HG02885 (cell line): ENCODE results near the gene HIRIP3.

Experiments
- ATAC-seq: cut with Tn5 transposase; IDR thresholded peaks from one replicate; pipeline ENCODE4 v1.9.1; 2021; ENCODE audit warnings: mild to moderate bottlenecking; ENCODE audit not compliant: unreplicated experiment, poor library complexity

Gene HIRIP3

DNA sequence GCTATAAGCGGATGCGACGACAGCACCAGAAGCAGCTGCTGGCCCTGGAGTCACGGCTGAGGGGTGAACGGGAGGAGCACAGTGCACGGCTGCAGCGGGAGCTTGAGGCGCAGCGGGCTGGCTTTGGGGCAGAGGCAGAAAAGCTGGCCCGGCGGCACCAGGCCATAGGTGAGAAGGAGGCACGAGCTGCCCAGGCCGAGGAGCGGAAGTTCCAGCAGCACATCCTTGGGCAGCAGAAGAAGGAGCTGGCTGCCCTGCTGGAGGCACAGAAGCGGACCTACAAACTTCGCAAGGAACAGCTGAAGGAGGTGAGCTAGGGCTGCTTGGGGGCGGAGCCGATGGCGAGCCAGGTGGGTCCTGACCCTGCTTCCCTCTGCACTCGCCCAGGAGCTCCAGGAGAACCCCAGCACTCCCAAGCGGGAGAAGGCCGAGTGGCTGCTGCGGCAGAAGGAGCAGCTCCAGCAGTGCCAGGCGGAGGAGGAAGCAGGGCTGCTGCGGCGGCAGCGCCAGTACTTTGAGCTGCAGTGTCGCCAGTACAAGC is 10.1 kb downstream of the HIRIP3 start:
- no peak for ATAC-seq

DNA sequence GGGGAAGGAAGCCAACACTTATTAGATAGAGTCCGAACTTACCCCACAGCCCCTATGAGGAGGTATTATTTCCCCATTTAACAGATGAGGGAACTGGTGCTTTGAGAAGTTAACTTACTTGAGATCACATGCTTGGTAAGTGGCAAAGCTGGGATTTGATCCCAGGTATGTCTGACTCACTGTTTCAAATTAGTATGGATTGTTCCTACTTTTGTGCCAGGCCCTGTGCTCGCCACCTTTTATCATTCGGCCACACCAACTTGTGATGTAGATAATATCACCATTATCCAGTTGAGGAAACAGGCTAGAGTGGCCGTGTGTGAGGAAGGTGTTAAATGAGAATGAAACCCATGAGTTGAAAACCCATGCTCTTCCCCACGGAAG is 10.7 kb downstream of the HIRIP3 start:
- ATAC-seq = no peak

DNA sequence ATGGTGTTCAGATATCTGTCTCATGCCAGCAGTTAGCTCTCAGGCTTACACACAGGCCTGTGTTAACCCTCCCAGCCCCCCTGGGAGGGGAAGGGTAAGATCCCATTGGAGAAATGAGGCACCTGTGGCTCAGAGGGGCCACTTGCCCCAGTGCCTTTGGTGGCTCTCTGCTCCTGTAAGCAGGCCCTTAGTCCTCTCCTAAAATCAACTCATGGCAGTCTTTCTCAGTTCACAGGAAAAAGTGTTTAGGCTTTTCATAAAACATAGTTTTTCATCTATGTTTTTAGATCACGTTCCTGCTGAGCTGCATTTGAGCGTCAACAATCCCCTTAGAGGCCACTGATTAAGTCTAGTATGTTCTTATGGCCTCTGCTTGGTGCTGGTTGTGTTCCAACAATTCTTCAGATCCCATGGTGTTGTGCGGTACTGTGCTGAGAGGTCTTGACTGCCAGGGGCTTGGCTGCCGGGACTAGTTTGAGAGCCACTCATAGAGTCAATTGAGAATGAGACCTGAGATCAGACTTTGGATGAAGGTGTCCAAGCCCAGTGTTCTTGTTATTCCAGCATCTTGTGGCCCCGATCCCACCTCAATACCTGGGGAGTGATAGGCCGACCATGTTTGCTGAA is 11.2 kb downstream of the HIRIP3 start:
- no peak for ATAC-seq

DNA sequence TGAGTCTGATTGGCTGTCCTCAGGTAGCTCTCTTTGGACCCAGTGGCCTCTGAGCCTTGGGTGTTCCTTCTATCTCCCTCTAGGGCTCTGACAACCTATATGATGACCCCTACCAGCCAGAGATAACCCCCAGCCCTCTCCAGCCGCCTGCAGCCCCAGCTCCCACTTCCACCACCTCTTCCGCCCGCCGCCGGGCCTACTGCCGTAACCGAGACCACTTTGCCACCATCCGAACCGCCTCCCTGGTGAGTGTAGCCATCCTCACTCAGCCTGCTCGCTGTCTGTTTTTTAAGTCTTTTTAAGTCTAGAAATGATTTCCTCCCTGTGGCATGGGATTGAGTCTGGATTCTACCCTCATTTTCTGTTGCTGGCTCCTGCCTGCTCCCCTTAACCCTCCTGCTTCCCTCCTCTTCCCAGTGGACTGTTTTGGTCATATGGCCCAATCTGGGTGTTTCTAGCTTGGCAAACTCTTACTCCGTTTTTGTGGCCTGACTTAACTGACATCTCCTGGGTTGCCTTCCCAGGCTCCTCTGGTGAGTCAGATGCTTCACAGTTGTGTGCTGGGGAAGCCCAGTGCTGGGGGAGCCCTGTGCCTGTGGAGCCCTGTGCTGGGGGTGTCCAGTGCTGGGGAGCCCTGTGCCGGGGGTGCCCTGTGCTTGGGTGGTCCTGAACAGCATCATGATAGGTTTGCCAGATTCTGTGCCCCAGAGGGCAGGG is 11.8 kb downstream of the HIRIP3 start:
- no peak for ATAC-seq

DNA sequence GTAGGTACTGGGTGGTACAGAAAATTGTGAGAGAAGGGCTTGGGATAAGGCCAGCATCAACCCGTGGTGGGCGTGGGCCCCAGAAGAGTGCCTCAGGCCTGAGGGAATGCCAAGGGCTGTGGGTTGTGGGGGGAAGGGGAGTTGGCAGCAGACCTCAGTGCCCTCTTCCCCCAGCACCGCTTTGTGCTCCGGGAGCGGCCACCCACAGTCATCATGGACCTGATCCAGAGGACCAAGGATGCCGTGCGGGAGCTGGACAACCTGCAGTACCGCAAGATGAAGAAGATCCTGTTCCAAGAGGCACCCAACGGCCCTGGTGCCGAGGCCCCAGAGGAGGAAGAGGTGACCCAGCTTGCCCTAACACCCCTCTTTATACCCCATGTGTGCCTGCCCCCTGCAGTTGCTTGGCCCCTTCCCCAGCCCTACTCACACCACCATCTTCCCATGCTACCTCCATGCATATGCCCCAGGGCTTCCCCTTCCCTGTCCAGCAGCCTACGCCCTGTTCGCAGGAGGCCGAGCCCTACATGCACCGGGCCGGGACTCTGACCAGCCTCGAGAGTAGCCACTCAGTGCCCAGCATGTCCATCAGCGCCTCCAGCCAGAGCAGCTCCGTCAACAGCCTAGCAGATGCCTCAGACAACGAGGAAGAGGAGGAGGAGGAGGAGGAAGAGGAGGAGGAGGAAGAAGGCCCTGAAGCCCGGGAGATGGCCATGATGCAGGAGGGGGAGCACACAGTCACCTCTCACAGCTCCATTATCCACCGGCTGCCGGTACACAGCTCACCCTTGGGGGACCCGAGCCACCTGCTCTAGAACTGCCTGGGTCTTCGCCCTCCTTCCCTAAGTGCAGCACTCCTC is 12.6 kb downstream of the HIRIP3 start:
- no peak for ATAC-seq

DNA sequence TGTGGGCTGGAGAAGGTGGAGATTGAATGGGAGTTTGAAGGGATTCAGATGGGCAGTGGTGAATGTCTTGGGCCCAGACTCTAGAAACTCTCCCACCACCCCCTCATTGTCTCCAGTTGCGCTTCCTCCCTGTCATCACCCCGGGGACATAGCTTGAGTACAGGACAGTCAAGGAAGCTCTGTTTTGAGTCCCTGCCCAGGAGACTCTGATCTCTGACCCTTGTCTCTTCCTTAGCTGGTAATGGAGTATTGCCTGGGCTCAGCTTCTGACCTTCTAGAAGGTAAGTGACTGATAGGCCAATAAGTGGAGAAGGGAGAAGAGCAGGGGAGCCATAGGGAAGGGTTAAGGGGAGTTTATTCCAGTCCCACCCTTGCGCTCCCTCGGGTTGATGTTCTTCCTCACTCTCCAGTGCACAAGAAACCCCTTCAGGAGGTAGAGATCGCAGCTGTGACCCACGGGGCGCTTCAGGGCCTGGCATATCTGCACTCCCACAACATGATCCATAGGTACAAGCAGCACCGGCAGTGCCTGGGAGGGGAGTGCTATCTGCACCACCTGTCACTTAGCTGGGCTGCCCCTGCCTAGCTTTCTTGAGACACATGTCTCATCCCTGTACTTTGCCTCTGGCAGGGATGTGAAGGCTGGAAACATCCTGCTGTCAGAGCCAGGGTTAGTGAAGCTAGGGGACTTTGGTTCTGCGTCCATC is 16.7 kb downstream of the HIRIP3 start:
- no peak for ATAC-seq

DNA sequence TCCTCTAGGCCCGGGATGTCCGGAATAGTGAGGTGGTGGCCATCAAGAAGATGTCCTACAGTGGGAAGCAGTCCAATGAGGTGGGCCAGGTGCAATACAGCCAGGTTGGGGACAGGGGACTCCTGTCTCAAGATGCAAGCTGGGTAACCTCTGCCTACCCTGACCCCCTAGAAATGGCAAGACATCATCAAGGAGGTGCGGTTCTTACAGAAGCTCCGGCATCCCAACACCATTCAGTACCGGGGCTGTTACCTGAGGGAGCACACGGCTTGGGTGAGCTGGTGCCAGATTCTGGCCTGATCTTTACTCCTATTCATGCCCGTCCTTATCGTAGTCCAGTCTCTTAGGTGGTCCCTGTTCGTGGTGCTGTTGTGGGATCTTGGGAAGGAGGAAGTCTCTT is 17.3 kb downstream of the HIRIP3 start:
- ATAC-seq = no peak

DNA sequence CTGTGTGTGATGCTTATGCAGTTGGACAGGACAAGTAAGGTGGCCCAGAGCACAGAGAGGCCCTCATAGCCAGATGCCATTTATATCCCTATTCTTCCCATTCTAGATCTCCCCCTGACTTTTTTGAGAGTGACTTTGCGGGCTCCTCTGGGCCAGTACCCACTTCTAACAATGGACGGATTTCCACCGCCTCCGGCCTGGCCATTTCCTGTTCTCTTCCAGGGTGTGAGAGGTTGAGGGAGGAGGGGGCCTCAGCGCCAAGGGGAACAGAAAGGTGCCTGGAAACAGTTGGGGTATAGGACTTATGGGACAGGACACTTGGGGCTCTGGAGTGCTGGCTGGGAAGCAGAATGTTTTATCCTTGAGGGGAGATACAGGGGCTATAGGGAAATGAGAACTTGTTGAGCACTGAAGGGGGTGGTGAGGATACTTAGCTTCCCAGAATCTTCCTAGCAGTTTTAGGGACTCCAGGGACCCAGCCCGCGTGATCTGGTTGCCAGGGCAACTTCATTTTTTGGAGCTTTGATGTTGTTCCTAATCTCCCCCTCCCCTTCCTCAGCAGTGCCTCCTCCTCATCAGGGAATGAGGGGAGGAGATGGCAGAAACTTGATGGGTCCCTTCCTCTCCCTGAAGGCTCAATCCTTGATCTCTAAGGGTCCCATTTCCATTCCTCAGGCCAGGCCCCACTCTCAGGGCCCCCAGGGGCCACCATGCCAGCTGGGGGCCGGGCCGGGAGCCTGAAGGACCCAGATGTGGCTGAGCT is 18.2 kb downstream of the HIRIP3 start:
- ATAC-seq = no peak

DNA sequence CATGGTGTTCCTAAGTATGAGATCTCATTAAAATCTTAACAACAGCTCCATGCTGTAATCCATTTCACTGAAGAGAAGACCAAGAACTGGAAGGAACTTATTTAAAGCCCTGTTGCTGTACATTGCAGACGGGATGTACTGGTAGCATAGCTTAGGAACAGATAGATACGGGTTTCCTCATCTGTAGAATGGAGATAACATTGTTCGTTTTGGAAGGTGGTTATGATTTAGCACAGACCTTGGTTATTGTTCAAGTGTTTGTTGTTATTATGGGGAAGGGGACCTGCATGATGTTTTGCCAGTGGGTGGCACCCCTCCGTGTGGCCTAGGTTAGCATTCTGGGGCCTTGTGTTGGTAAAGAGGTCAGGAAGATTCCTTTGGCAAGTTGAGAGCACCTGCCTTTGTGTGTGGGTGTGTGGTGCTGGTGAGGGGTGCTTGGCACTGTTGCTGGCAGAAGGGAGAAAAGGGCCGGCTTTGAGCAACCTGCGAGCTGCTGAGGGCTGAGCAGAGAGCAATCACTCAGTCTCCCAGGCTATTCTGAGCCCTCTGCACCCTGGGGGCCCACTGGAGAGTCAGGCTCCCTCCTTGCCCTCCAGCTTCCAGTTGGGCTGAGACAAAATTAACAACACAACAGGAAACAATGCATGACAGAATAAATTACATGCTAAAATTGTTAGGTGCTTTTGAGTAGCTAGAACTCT is 19.5 kb downstream of the HIRIP3 start:
- no peak for ATAC-seq

DNA sequence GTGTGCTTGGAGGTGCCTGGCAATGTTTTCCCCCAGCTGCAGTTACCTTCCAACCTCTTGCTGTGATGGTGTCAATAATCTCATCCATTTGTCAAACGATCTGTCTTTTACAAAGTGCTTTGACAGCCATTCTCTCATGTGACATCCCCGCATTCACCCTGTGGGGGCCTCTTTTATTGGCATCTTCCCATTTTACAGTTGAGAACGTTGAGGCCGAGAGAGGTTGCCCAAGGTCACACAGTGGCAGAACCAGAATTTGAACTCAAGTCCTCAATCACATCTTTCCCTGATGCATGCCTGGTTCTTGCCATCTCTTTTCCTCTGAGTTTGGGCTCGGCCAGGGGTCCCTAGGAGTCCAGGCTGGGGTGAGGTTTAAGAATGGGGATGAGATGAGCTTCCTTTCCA is 20.3 kb downstream of the HIRIP3 start:
- no peak for ATAC-seq

DNA sequence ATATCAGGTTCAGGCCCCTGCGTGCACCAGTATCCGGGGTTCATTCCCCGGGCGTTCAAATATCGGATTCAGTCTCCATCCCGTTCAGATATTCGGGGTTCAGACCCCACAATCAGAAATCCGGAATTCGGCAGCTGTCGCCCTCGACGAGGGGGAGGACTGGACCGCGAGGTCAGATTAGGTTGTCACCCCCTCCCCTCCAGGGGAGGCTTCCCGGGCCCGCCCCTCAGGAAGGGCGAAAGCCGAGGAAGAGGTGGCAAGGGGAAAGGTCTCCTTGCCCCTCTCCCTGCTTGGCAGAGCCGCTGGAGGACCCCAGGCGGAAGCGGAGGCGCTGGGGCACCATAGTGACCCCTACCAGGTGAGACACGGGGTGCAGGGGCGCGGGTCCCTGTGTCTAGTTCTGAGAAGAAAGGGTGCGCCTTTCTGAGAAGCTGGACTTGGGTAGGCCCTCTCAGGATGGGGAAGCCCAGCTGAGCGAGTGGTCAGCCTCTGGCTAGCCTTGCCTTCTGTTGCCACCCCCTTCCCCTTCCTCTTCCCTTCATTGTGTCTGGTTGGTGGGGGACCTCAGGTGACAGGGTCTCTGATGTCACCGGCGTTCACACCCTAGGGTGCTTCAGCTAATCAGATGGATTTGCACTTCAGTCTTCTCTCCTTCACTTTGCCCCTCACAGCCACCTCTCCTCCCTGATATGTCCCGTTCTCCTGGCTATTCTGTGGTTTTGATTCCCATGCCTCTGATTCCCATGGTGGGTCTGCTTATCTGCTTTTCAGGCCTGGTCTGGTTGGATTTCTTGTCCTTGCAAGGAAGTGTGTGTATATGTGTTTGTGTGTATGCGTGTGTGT is 20.9 kb downstream of the HIRIP3 start:
- ATAC-seq = no peak

DNA sequence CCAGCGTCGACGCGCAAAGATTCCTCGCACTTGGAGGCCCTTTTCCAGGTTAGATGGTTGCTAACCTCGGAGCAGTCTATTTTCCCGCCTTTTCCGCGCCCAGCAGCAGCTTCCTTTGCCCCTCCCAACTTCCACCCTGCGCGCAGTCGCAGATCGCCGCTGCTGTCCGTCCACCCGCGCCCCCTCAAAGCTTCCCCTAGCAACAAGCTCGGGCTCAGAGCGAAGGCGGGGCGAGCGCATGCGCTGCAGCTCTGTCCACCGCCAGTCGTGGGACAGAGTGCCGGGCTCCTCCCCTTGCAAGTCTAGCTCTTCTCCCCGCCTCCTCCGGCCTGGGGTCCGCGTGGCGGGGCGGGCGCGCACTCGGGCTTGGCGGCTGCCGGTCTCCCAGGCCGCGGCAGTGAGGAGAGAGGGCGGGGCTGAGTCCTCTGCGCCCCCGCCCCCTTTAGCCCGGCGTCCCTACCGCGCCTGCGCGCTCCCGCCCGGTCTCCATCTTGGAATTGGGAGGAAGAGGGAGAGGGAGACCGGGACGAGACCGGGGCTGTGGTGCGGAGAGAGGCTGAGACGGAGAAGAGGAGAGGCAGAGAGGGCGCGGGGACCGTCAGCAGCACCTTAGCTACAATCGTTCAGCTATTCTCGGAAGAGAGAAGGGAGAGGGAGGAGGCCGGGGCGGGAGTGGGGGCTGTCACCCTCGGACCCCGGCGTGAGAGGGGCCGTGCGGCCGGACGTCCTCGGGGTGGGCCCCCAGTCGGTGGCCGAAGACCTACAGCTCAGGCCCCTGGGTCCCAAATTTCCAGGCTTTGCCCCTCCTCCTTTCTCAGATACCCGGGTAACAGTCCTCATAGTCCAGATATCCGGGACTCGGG is 21.8 kb downstream of the HIRIP3 start, which contains the start of gene TAOK2:
Gene TAOK2 (plus strand): TSS at position 485 of the 863 bp plus-strand sequence. CDS start 3,905 bp downstream, outside the sequence.
- ATAC-seq = peak; percentile 93

DNA sequence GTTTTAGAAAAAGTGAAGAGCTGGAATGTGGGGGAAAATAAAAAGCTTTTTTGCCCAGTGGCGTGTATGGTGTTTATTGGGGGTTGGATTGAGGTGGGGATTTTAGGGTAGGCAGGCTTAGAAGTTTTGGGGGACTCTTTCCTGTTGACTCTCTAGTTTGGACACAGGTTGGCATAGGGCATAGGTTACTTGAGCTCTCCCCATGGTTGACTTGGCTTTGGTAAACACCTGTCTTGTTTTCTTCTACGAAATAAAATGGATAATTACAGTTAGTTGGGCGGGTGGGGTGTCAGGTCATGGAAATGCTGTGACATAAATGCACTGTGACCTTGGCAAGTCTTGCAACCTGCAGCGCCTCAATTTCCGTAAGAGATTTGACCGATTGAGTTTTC is 22.4 kb downstream of the HIRIP3 start:
- ATAC-seq = no peak

DNA sequence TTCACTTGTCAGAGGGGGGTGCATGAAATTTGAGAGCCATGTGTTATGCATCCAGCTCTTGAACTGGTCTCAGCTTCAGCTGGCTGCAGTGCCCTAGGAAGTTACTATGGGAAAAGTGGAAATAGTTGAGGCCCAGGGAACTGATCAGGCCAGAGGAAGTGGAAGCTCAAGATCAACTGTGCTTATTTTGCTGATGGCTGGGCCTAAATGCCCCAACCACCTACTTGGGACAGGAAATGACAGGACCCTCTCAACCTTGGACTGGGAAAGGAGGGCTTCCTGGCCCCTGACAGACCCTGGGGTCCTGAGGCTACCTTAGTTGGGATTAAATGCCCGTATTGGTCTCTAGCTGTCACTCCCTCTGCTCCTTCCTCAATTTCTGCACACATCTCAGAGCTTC is 22.9 kb downstream of the HIRIP3 start:
- no peak for ATAC-seq

DNA sequence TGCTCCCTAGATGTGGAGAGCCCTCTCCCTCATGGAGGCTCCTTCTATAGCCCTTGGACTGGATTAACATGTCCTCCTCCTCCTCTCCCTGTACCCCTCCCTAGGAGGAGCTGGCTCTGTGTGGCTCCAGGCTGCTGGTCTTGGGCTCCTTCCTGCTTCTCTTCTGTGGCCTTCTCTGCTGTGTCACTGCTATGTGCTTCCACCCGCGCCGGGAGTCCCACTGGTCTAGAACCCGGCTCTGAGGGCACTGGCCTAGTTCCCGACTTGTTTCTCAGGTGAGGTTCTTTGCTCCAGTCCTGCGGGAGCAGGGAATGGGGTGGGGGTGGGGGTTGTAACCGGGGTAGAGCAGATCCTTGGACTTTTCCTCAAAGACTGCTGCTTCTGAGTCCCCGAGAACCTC is 24.1 kb downstream of the HIRIP3 start:
- ATAC-seq = no peak

DNA sequence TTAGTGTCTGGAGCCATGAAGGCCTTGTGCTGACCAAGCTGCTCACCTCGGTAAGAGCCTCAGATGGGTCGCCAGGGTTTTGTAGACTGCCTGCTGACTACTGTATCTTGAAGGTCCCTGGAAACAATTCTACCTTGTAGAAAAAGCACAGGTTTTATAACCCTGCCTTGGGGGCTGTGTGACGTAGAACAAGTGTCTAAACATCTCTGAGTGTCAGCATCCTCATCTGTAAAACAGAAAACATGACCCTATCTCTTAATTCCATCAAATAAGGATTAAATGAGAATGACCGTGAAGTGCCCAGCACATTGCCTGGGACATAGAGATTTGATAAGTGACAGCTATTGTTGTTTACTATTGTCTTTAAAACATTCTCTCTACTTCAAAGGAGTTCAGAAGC is 27.2 kb downstream of the HIRIP3 start:
- ATAC-seq = no peak

DNA sequence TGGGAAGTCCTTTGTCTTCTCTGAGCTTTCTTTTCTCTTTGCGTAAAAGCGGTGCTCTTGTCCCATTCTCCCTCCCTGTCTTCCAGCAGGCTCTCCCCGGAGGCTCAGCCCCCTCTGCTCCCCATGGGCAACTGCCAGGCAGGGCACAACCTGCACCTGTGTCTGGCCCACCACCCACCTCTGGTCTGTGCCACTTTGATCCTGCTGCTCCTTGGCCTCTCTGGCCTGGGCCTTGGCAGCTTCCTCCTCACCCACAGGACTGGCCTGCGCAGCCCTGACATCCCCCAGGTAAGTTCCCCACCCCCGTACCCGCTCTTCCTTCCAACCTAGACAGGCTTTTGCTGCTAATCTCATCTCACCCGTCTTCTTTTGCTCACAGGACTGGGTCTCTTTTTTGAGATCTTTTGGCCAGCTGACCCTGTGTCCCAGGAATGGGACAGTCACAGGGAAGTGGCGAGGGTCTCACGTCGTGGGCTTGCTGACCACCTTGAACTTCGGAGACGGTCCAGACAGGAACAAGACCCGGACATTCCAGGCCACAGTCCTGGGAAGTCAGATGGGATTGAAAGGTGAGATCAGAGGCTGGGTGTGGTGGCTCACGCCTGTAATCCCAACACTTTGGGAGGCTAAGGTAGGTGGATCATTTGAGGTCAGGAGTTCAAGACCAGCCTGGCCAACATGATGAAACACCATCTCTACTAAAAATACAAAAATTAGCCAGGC is 32.2 kb downstream of the HIRIP3 start:
- ATAC-seq = no peak
